ENCODE measurements around the gene DPP6. TPM values are rescaled to one million over a fixed set of nuclear protein-coding genes. Genes with fewer than 3 reads are reported as not detected.

Gene DPP6
- total RNA-seq, 1 experiment from 2014 or later: not detected

GRCh38 chr7:154864523-154864891, 812.3 kb downstream of the DPP6 start:
- no peaks in the 10 kb centered on the region for H3K4me1 ChIP-seq (ENCODE audit: control insufficient read depth, insufficient read depth, low read length)
- no peaks in the 10 kb centered on the region for H3K36me3 ChIP-seq (ENCODE audit: control insufficient read depth, insufficient read depth, low read length)
- H3K4me3 ChIP-seq (ENCODE audit: low read depth in 2 of 2, low read length in 2 of 2): no peak overlapping the region
- TF ChIP-seq TCF7L2 (IDR thresholded peaks at IDR 0.05; ENCODE audit: low read depth, low read length): no peak
- TF ChIP-seq CTCF (IDR thresholded peaks at IDR 0.05): no peak
- no peak for TF ChIP-seq REST (IDR thresholded peaks at IDR 0.05; ENCODE audit: insufficient read depth in 1 of 2, low read depth in 2 of 2, low read length in 1 of 2)
- TF ChIP-seq POLR2AphosphoS5 (IDR thresholded peaks at IDR 0.05; ENCODE audit: low read depth, low read length): no peak
- no peak for TF ChIP-seq SIN3A (IDR thresholded peaks at IDR 0.05; ENCODE audit: borderline replicate concordance, insufficient read depth, low read depth, low read length)
- ATAC-seq (no peak), DNase-seq (ENCODE audit: low read depth, low spot score) (no peak)
- ChIA-PET CTCF (no interaction called here), POLR2A (no interaction called here)
- H3K9me3 ChIP-seq (ENCODE audit: control insufficient read depth, insufficient read depth, low read depth, low read length): no peaks in the 10 kb centered on the region
- H3K27me3 ChIP-seq (ENCODE audit: control insufficient read depth, insufficient read depth, low read length): peaks cover 11% of the 10 kb centered on the region
- H3K27ac ChIP-seq (ENCODE audit: low read length): no peak overlapping the region
- intact Hi-C loops (cut with micrococcal nuclease; ENCODE audit: unreplicated experiment) (no loop called here), in situ Hi-C loops (cut with HindIII; ENCODE audit: low pct_unique_long_range_greater_than_20kb, low sequenced_read_pairs) (no loop called here)
- BruUV-seq (replicated peaks): no TSS peak

GRCh38 chr7:154865984-154866685, 813.9 kb downstream of the DPP6 start:
- Histone ChIP-seq H3K27me3 (ENCODE audit: control insufficient read depth, insufficient read depth, low read length) (peaks cover 11% of the 10 kb centered on the region), H3K4me3 (ENCODE audit: low read depth in 2 of 2, low read length in 2 of 2) (no peak overlapping the region), H3K27ac (ENCODE audit: low read length) (no peak overlapping the region), H3K36me3 (ENCODE audit: control insufficient read depth, insufficient read depth, low read length) (no peaks in the 10 kb centered on the region), H3K4me1 (ENCODE audit: control insufficient read depth, insufficient read depth, low read length) (no peaks in the 10 kb centered on the region), H3K9me3 (ENCODE audit: control insufficient read depth, insufficient read depth, low read depth, low read length) (no peaks in the 10 kb centered on the region)
- TF ChIP-seq REST (IDR thresholded peaks at IDR 0.05; ENCODE audit: insufficient read depth in 1 of 2, low read depth in 2 of 2, low read length in 1 of 2) (no peak), CTCF (IDR thresholded peaks at IDR 0.05) (no peak), TCF7L2 (IDR thresholded peaks at IDR 0.05; ENCODE audit: low read depth, low read length) (no peak), SIN3A (IDR thresholded peaks at IDR 0.05; ENCODE audit: borderline replicate concordance, insufficient read depth, low read depth, low read length) (no peak), POLR2AphosphoS5 (IDR thresholded peaks at IDR 0.05; ENCODE audit: low read depth, low read length) (no peak)
- no TSS peak for BruUV-seq (replicated peaks)
- ATAC-seq: no peak
- ChIA-PET POLR2A (interaction anchor here (0.6 kb wide), 1 partner anchor 347 kb away, joined by 3 read pairs; no protein-coding TSS in a partner anchor), CTCF (no interaction called here)
- intact Hi-C loops (cut with micrococcal nuclease; ENCODE audit: unreplicated experiment) (no loop called here), in situ Hi-C loops (cut with HindIII; ENCODE audit: low pct_unique_long_range_greater_than_20kb, low sequenced_read_pairs) (no loop called here)
- no peak for DNase-seq (ENCODE audit: low read depth, low spot score)

Data from Panc1 (cell line).